Measurements from ENCODE around the gene SLC33A1. TPM values are rescaled to one million over a fixed set of nuclear protein-coding genes. Genes with fewer than 3 reads are reported as not detected.

The SLC33A1 gene
- total and polyA plus RNA-seq, 2 of the 13 experiments (the other 11 are each of a cell fraction or from before 2014, with no cell fraction given): 20.0 to 32.1 TPM

- TF ChIP-seq ZNF773 (CRISPR knock-in tag; IDR thresholded peaks at IDR 0.05; ENCODE audit: borderline replicate concordance) (no peak), CAMTA2 (CRISPR knock-in tag; IDR thresholded peaks at IDR 0.05; ENCODE audit: borderline replicate concordance) (0 out of 2 replicates have a peak, but pooled peaks have one; percentile 4), ZNF577 (CRISPR knock-in tag; IDR thresholded peaks at IDR 0.05; ENCODE audit: borderline replicate concordance, low read depth) (peak; percentile 78; the same call in 1 of the 2 replicates), CREM (IDR thresholded peaks at IDR 0.05) (peak; percentile 83), CREM (CRISPR knock-in tag; IDR thresholded peaks at IDR 0.05) (no peak), MAFG (CRISPR knock-in tag; IDR thresholded peaks at IDR 0.05) (no peak), FOXO1 (CRISPR knock-in tag; IDR thresholded peaks at IDR 0.05) (no peak), UBTF (CRISPR knock-in tag; IDR thresholded peaks at IDR 0.05) (peak; percentile 99), ZNF331 (CRISPR knock-in tag; IDR thresholded peaks at IDR 0.05) (peak; percentile 96), MXI1 (IDR thresholded peaks at IDR 0.05; ENCODE audit: borderline replicate concordance, low read depth, low read length) (peak; percentile 83; the same call in 2 of the 3 replicates), YEATS4 (CRISPR knock-in tag; IDR thresholded peaks at IDR 0.05; ENCODE audit: borderline replicate concordance) (peak; percentile 97), RFX3 (CRISPR knock-in tag; IDR thresholded peaks at IDR 0.05) (no peak; the same call in 1 of the 2 replicates), RAD21 (CRISPR knock-in tag; IDR thresholded peaks at IDR 0.05) (peak; percentile 33; the same call in 1 of the 2 replicates), ISL2 (CRISPR knock-in tag; IDR thresholded peaks at IDR 0.05) (peak; percentile 51; the same call in 1 of the 2 replicates), ZNF530 (CRISPR knock-in tag; IDR thresholded peaks at IDR 0.05; ENCODE audit: low read depth) (no peak), ZNF737 (CRISPR knock-in tag; IDR thresholded peaks at IDR 0.05; ENCODE audit: borderline replicate concordance) (no peak)
- TF ChIP-seq, protein P1, sequence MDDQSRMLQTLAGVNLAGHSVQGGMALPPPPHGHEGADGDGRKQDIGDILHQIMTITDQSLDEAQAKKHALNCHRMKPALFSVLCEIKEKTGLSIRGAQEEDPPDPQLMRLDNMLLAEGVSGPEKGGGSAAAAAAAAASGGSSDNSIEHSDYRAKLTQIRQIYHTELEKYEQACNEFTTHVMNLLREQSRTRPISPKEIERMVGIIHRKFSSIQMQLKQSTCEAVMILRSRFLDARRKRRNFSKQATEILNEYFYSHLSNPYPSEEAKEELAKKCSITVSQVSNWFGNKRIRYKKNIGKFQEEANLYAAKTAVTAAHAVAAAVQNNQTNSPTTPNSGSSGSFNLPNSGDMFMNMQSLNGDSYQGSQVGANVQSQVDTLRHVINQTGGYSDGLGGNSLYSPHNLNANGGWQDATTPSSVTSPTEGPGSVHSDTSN (CRISPR knock-in tag; IDR thresholded peaks at IDR 0.05; ENCODE audit: borderline replicate concordance): no peak
- TF ChIP-seq, protein P2, sequence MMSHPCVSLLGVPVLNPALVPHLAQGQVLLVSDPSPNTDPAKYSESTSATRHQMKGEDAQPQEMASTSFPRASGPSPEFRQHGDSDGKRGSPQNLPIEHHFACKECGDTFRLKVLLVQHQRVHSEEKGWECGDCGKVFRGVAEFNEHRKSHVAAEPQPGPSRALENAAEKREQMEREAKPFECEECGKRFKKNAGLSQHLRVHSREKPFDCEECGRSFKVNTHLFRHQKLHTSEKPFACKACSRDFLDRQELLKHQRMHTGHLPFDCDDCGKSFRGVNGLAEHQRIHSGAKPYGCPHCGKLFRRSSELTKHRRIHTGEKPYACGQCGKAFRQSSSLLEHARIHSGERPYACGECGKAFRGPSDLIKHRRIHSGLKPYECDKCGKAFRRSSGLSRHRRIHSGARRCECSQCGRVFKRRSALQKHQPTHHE (CRISPR knock-in tag; IDR thresholded peaks at IDR 0.05; ENCODE audit: borderline replicate concordance): no peak
- TF ChIP-seq, protein P3, sequence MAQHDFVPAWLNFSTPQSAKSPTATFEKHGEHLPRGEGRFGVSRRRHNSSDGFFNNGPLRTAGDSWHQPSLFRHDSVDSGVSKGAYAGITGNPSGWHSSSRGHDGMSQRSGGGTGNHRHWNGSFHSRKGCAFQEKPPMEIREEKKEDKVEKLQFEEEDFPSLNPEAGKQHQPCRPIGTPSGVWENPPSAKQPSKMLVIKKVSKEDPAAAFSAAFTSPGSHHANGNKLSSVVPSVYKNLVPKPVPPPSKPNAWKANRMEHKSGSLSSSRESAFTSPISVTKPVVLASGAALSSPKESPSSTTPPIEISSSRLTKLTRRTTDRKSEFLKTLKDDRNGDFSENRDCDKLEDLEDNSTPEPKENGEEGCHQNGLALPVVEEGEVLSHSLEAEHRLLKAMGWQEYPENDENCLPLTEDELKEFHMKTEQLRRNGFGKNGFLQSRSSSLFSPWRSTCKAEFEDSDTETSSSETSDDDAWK (CRISPR knock-in tag; IDR thresholded peaks at IDR 0.05): no peak
- TF ChIP-seq, protein P4, sequence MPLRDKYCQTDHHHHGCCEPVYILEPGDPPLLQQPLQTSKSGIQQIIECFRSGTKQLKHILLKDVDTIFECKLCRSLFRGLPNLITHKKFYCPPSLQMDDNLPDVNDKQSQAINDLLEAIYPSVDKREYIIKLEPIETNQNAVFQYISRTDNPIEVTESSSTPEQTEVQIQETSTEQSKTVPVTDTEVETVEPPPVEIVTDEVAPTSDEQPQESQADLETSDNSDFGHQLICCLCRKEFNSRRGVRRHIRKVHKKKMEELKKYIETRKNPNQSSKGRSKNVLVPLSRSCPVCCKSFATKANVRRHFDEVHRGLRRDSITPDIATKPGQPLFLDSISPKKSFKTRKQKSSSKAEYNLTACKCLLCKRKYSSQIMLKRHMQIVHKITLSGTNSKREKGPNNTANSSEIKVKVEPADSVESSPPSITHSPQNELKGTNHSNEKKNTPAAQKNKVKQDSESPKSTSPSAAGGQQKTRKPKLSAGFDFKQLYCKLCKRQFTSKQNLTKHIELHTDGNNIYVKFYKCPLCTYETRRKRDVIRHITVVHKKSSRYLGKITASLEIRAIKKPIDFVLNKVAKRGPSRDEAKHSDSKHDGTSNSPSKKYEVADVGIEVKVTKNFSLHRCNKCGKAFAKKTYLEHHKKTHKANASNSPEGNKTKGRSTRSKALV (CRISPR knock-in tag; IDR thresholded peaks at IDR 0.05): peak; percentile 79; the same call in 1 of the 2 replicates
Measured at GRCh38 chr3:155854141-155854940, at the start of gene SLC33A1 (continued).
